ENCODE results near the gene CLEC4G.
"Not testable (repeated sequence)": the region's sequence is repeated elsewhere in the genome, so short reads cannot be mapped to it uniquely, and the experiment has no call there.

The CLEC4G gene

DNA sequence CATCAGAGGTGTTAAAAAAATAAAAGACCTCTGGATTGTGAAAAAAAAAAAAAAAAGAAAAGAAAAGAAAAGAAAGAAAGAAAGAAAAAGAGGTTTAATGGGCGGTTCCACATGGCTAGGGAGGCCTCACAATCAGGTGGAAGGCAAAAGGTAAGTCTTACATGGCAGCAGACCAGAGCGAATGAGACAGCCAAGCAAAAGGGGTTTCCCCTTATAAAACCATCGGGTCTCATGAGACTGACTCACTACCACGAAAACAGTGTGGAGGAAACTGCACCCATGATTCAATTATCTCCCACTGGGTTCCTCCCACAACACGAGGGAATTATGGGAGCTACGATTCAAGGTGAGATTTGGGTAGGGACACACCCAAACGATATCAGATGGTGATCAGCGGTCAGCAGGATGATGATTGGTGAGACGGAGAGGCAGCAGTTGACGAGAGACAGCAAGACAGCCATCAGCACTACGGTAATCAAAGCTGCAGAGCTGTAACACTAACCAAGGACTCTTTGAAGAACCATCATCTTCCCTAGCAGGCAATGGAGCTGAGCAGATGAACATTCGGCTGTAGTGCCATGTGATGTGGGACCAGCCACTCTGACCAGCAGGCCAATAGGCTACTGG lies 19.4 kb upstream of the CLEC4G start:
- H3K36me3 ChIP-seq = no peaks in the 10 kb centered on the region
- TF ChIP-seq, protein P1, sequence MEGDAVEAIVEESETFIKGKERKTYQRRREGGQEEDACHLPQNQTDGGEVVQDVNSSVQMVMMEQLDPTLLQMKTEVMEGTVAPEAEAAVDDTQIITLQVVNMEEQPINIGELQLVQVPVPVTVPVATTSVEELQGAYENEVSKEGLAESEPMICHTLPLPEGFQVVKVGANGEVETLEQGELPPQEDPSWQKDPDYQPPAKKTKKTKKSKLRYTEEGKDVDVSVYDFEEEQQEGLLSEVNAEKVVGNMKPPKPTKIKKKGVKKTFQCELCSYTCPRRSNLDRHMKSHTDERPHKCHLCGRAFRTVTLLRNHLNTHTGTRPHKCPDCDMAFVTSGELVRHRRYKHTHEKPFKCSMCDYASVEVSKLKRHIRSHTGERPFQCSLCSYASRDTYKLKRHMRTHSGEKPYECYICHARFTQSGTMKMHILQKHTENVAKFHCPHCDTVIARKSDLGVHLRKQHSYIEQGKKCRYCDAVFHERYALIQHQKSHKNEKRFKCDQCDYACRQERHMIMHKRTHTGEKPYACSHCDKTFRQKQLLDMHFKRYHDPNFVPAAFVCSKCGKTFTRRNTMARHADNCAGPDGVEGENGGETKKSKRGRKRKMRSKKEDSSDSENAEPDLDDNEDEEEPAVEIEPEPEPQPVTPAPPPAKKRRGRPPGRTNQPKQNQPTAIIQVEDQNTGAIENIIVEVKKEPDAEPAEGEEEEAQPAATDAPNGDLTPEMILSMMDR (IDR thresholded peaks at IDR 0.05) = no peak
- no peak overlapping the region for H3K4me3 ChIP-seq
- intact Hi-C loops (cut with DNase I; ENCODE audit: low total_unique reads) = no loop called here
- peak in 1 of 2 donors; percentile 10 for DNase-seq
- H3K27me3 ChIP-seq = peaks cover 0 to 17% of the 10 kb centered on the region in 2 donors
- H3K27ac ChIP-seq = no peak overlapping the region
- H3K9me3 ChIP-seq = peaks cover 1 to 6% (median 2%) of the 10 kb centered on the region in 3 donors
- H3K4me1 ChIP-seq = no peaks in the 10 kb centered on the region

DNA sequence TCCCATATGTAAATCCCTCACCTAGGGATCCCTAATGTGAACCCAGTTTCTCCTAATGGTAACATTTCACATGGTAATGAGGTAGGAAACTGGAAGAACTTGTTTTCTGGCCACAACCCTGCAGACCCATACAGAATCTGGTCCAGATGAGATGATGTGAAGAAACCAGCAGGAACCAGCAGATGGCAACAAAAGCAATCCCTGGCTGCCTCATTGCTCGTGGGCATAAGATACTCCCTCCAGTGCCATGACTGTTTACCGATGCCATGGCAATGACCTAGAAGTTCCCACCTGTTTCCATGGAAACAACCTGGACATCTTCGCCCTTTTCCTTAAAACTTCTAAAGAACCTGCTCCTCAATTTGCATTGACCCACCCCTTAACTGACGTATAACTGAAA lies 16.8 kb upstream of the CLEC4G start:
- no peaks in the 10 kb centered on the region for H3K36me3 ChIP-seq
- H3K9me3 ChIP-seq = no peaks in the 10 kb centered on the region
- DNase-seq = no peak
- no peaks in the 10 kb centered on the region for H3K4me1 ChIP-seq
- intact Hi-C loops (cut with DNase I; ENCODE audit: low total_unique reads) = no loop called here
- H3K27me3 ChIP-seq = peaks cover 0 to 20% of the 10 kb centered on the region in 2 donors
- TF ChIP-seq, protein P1 (IDR thresholded peaks at IDR 0.05) = no peak
- no peak overlapping the region for H3K27ac ChIP-seq
- no peak overlapping the region for H3K4me3 ChIP-seq

DNA sequence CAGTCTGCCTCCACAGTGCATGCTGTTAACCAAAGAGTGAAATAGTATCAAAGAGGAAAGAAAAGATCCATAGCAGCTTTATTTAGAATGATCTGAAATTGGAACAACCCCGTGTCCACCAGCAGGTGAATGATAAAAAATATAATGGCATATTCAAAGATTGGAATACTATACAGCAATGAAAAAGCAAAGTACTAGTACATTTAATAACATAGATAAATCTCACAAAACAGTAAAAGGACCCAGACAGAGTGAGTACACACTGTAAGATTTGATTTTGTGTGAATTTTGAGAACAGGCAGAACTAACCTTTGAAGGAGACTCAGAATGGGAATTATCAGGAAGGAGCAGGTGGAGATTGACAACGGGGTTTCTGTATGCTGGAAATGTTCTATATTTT lies 16.3 kb upstream of the CLEC4G start:
- TF ChIP-seq, protein P1 (IDR thresholded peaks at IDR 0.05) = no peak
- Histone ChIP-seq H3K4me1 (no peaks in the 10 kb centered on the region), H3K27me3 (peaks cover 0 to 20% of the 10 kb centered on the region in 2 donors), H3K4me3 (no peak overlapping the region), H3K27ac (no peak overlapping the region), H3K36me3 (no peaks in the 10 kb centered on the region), H3K9me3 (no peaks in the 10 kb centered on the region)
- no peak for DNase-seq
- intact Hi-C loops (cut with DNase I; ENCODE audit: low total_unique reads) = no loop called here

DNA sequence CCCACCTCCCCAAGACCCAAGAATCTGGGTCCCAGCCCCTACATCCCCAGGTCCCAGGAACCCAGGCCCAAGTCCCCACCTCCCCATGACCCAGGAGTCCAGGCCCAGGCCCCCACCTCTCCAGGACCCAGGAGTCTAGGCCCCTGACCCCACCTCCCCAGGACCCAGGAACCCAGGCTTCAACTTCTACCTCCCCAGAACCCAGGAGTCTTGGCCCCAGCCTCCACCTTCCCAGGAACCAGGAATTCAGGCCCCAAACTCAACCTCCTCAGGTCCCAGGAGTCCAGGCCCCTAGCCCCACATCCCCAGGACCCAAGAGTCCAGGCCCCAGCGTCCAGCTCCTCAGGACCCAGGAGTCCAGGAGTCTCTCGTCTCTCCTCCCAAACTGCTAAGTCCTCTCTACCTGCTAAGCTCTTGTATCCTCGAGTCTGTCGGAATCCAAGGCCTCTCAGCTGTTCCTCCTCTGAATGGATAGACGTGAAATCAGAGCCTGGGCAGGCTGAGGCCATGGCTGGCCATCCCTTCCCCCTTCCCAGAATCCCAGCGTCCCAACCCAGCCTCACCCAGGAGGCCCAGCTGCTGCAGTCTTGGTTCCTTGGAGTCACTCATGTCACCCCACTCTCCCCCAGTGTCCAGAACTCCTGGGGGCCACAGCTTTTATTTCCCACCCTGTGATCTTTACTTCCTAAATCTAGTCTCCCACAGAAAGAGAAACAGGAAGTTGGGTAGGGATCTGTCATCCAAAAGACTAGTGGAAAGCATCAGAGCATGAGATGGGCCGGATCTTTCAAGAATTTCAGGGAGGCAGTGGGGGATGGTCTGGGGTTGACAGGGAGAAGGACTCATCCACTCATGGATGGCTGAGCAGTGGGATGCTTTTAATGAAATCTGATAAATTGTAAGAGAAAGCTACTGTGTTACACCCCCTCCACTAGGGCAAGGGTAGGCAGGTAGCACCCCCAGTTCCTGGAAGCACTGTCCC lies 15.3 kb upstream of the CLEC4G start, which contains the start of gene CD209:
Gene CD209, minus strand, starts transcription at position 632 of the 982 bp plus-strand sequence. Its CDS starts 23 bp downstream, at position 609.
- TF ChIP-seq, protein P1 (IDR thresholded peaks at IDR 0.05) = no peak
- Histone ChIP-seq H3K27ac (no peak within 1 kb of the TSS), H3K9me3 (no peaks in the 10 kb centered on the region), H3K36me3 (no peaks in the 10 kb centered on the region), H3K4me3 (no peak within 1 kb of the TSS), H3K27me3 (peaks cover 0 to 20% of the 10 kb centered on the region in 2 donors), H3K4me1 (no peaks in the 10 kb centered on the region)
- intact Hi-C loops (cut with DNase I; ENCODE audit: low total_unique reads) = no loop called here
- no peak for DNase-seq

DNA sequence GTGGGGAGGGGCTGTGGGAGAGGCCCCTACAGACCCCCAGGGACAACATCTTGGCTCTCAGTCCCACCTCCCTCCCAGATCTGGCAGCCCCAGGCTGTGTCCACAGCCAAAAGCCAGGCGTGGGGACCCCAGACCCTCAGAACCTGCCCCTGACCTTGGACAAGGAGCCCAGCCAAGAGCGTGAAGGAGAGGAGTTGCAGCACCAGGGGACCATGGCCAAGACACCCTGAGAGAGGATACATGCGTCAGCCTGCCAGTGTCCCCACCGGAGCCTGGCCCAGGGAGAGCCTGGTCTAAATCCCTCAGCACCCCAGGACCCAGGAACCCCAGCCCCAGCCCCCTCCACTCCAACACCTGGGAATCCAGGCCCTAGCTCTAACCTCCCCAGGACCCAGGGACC lies 14.4 kb upstream of the CLEC4G start:
- H3K4me3 ChIP-seq; DNase-seq; H3K27ac ChIP-seq; intact Hi-C loops (cut with DNase I; ENCODE audit: low total_unique reads); H3K4me1 ChIP-seq; H3K9me3 ChIP-seq; H3K36me3 ChIP-seq: not testable (repeated sequence)
- H3K27me3 ChIP-seq = peaks cover 0 to 20% of the 10 kb centered on the region in 2 donors
